CD1c-positive myeloid dendritic cell (primary cell): ENCODE results near the gene CHI3L1.
"Not testable (repeated sequence)": the region's sequence is repeated elsewhere in the genome, so short reads cannot be mapped to it uniquely, and the experiment has no call there.

Experiments used
- DNase-seq: peaks from one replicate; pipeline ENCODE4 v3.0.0-alpha.2; 2016; ENCODE audit errors: extremely low spot score

Gene CHI3L1

GRCh38 chr1:203186446-203187303 lies at the start of gene CHI3L1:
CHI3L1 (minus strand) TSS chr1:203186704; CDS start chr1:203186623, 81 bp downstream.
- DNase-seq, result peak; percentile 70

- DNase-seq, result not testable (repeated sequence)
Measured at GRCh38 chr1:203234901-203235300, 48.4 kb upstream of the CHI3L1 start.

DNA sequence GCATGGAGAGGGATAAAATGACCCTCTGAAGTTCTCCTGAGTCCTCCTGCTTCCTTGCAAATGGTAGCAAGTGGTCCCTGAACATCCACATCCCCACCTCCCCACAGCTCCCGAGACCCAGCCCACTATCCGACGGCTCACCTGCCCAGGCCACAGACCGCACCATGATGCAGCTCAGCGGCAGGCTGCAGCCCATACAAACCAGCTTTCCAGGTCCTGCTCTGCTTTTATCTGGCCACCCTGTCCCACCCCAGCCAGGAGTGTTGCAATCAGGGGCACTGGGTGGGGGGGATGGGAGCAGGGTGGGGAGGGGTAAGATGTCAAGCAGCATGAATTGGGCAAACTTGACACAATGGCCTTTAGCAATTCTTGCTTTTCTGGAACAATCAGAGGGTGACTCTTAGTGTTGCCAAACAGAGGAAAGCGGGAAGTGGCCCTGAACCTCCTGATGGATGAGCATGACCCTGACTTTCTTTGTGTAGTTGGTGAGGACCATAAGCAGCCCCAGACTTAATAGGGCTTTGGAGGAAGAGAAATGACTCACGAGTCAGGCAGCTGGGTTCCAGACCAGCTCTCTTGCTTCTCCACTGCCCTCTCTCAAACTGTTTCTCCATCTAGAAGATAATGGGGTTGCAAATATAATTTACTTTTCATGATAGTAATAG lies 43.1 kb upstream of the CHI3L1 start, which contains the start of gene CHIT1:
Gene CHIT1, minus strand, starts transcription at position 203 of the 665 bp plus-strand sequence. Its CDS starts 37 bp downstream, at position 166.
- no peak for DNase-seq

DNA sequence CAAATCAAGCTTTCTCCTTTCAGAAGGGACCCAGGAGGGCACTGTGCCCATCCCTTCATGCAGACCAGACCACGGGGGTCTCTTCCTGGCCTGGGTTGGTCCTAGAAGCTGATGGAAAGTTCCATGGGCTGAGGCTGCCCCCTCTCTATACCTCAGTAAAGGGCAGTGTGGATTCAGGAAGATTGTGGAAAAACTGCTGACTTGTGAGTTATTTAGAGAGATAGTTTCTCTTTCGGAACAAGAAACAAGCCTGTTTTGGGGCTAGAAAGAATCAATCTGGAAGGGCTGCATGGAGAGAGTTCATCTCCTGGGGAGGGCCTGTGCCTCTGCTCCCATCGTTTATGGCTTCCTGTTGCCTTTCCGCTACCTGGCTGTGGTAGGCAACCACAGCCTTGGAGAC lies 42.2 kb upstream of the CHI3L1 start:
- DNase-seq, result no peak

DNA sequence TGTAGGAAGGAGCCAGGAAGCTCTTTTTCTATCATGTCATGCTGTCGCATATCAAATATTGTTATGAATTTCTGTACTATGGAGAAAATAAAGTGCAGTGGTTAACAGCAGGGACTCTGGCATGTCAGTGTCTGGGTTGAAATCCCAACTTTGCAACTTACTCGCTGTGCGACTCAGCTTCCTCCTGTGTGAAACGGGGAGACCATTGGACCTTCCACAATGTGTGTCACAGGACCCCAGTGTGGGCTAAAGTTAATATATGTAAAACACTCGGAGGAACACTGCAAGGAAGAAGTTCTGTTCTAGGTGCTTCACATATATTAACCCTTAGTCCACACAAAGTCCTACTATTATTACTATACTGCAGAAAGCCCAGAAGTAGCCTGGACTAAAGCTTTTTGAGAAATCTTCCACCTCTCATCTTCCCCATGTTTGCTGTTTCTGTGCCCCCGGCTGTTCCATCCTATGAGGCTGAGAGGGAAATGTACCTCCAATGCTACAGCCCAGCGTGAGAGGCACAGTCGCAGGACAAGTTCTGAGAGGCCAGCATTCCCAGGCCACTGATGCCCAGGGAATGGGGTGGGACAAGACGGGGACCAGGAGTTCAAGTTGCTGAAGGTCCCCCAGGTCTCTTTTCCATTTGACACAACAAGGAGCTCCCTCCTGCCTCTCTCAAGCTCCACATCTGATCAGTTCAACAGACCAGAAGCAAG lies 41.0 kb upstream of the CHI3L1 start:
- no peak for DNase-seq

- DNase-seq, result peak; percentile 35
Measured at GRCh38 chr1:203225071-203225470, 38.6 kb upstream of the CHI3L1 start.

DNA sequence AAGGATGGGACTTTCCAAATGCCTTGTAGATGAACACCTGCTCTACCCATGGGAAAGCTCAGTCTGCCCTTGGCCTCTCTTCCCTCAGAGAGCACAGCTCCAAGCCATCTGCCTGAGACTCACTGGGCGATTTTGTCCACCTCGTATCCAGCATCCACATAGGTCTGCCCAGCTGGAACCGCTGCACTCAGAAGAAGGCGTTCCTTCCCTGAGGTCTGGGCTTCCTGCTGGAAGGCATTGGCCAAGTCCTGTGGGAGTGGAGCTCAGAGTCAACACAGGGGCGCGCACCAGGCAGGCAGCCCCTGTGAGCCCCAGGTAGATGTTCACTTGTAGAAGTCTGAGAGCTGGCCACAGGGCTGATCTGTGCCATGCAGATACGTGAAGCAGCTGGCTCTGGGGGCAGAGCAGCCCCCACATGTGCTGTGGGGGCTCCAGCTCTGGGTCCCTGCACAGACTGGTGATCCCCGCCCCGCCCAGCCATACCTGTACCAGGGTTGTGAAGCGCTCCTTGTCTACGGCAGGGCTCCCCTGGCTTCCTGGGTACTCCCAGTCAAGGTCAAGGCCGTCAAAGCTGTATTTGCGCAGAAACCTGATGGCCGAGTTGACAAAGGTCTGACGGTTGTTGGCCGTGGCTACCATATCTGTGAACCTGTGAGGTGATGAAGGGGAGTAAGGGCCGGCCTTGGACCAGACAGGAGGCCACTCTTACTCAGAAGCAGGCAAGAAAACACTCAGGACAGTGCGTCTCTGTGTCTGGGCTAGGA lies 36.7 kb upstream of the CHI3L1 start:
- no peak for DNase-seq

DNA sequence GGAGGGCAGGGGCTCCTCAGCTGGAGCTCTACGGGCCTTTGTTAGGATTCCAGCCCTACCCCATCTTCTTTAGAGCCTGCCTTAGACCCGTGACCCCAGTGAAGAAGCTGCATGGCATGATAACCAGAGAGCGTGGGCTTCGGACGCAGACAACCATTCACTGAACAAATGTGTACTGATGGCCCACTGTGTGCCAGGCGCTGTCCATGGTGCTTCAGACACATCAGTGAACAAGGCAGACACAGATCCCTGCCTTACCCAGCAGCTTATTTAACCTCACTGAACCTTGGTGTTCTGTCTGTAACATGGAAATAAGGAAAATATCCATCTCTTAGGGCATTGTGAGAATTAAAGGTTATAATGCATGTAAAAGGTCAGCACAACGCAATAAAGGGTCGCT lies 33.4 kb upstream of the CHI3L1 start:
- no peak for DNase-seq

DNA sequence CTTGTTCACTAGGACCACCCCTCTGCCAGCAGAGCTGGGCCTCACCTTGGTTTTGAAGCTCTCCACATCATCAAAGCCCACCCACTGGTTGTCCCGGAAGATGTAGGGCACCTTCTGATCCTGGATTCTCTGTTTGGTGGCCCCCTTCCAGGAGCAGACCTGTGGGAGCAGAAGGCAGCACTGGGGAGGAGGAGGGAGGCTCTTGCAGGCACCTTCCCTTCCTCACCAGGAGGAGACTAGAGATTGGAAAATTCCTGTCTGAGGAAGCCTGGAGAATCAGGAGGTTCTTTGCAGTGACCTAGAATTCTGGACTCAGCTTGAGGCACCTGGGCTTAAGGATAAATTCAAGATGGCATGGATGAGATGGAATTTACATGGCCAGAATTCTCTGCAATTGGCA lies 32.7 kb upstream of the CHI3L1 start:
- no peak for DNase-seq

DNA sequence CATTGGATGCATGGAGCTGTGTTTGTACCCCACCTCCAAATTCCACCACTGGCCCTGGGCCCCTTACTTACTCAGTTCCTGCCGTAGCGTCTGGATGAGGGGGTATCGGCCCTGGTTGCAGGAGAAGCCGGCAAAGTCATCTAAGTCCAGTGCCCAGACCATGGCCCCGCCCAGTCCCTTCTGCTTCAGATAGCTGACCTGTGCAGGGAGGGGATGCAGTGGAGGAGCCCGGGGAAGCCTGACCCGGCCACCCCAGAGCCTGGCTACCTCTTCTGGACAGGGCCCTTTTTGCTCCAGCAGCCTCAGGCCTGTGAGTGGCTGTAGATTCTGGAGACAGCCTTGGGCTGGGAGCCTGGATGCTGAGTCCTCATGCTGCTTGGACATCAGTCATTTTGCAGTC lies 31.2 kb upstream of the CHI3L1 start:
- DNase-seq, result no peak

DNA sequence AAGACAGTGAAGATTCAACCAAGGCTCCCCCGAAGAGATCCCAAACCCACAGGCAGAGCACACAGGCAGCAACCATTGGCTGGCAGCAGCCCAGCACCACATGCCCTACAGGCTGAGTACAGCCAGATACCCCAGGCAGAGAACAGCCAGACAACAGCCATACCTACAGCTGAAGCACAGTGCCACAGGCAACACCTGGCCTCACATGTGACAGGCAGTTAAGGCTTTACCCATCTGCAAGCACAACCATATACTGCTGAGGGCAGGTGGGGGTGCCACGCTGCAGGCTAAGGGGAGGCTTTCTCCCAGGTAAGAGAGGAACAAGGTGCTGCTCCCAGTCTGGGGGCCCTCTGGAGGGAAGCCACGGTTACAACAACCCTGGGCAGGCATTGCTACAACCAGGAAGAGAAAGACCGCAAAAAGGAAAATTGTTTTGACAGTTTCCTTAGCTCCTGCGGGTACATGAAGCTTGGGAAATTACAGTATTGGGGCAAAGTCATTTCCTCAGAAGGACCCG lies 30.7 kb upstream of the CHI3L1 start:
- no peak for DNase-seq

DNA sequence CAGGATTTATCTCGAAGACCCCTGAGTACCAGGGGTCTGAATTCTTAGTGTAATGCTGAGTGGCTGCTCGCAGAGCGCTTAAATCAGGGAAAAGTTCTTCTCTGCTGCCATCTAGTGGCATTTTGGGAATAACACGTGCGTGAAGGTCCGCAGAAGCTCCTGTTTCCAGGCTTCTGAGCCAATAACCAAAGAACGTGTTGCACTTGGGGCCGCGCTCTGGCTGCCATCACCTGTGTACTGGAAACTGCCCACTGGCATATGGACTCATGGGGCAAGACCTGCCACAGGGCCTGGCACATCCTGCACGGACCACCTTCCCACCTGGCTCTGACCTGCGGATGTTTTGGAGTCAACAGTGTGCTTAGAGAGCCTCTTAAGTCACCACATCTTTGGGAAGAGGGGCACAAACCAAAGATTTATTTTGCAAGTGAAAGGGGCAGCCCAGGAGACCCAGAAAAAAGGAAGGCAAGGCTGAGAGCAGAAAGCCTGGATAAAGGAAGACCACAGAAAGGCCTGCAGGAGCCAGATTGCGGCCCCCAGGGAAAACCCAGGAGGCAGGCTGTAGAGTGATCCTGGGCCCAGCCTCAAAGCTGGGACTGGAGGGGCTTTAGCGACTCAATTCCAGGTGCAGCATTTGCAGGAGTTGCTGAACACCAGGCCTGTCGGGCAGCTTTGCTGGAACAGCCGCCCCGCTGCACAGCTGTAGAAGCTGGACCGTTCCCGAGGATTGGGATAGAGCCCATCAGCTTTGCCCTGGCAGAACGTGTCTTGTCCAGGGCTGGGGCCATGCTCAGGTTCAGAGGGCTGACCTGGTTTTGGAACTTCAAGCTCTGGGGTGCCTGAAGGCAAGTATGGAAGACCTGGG lies 30.0 kb upstream of the CHI3L1 start:
- DNase-seq, result peak; percentile 84

- DNase-seq, result no peak
Measured at GRCh38 chr1:203215573-203215972, 29.1 kb upstream of the CHI3L1 start.

- peak; percentile 60 for DNase-seq
Measured at GRCh38 chr1:203214871-203215270, 28.4 kb upstream of the CHI3L1 start.

DNA sequence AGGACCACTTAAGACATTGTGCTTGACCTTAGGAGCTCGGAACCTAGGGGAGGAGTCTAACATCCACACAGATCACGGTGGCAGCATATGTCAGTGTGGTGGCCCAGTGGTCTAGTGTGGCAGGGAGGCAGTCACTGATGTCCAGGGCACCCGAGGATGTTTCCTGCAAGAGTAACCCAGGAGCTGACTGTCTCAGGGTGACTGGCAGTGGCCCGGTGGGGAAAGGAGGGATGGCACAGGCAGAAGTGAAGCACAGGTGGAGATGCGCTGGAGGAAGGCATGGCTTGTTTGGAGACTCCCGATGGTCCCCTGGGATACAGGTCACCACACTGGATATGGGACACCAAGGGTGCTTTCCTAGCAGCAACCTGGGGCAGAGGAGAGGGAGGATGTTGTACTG lies 26.6 kb upstream of the CHI3L1 start:
- DNase-seq, result no peak

DNA sequence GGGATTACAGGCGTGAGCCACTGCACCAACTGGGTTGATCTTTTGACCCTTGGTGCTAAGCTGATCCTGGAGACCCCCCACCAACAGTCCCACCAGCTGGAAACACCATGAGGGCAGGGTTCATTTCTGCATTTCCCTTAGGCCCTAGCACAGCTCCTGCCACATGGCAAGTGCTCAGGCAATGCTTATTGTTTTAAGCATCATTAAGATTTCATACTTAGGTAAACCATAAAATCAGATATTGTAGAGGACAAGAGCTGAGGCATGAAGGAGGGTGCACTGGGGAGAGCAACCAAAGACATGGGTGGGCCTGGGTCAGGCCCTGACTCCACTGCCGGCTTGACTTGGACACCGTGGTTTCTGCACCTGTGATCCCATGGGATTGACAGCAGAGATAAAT lies 25.3 kb upstream of the CHI3L1 start:
- no peak for DNase-seq

- no peak for DNase-seq
Measured at GRCh38 chr1:203210988-203211387, 24.5 kb upstream of the CHI3L1 start.

DNA sequence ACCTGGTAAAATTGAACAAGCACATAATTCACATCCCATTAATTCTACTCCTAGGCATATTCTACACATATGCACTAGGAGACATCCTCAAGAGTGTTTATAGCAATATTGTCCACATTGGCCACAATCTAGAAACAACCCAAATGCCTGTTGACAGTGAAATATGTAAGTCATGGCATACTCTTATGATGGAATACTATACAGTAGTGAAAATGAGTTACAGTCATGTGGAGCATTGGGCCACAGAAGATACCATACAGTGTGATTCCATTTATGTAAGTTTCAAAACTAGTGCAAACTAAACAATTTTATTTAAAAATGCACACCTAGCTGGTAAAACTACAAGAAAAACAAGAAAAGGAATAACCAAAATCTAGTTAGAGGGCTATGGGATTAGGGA lies 23.8 kb upstream of the CHI3L1 start:
- DNase-seq, result no peak

DNA sequence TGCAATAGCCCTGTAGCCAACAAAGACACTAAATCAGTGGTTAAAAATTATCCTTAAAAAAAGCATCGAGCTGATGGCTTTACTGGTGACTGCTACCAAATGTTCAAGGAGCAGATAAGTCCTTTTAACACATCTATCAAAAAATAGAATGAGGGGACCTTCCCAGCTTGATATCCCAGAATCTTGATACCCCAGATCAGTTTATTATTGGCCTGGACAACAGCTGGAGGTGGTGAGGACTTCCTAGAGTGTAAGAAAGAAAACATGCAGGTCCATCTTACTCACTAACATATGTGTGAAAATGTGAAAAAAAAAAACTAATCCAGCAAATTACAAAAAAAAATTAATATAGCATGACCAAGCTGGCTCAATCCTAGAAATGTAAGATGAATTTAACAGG lies 21.7 kb upstream of the CHI3L1 start:
- DNase-seq, result no peak

GRCh38 chr1:203207751-203208150 lies 21.2 kb upstream of the CHI3L1 start:
- DNase-seq, result no peak
